Limb (tissue), 2 donors: Measurements from ENCODE around the gene TTLL12.

Experiments
- DNase-seq, 2 donors: peaks; one replicate each; pipeline ENCODE4 v3.0.0-alpha.2; 2016; ENCODE audit errors: extremely low spot score in 2 of 2

Gene TTLL12

GRCh38 chr22:43213962-43214361 lies 27.0 kb upstream of the TTLL12 start:
- no peak for DNase-seq

DNA sequence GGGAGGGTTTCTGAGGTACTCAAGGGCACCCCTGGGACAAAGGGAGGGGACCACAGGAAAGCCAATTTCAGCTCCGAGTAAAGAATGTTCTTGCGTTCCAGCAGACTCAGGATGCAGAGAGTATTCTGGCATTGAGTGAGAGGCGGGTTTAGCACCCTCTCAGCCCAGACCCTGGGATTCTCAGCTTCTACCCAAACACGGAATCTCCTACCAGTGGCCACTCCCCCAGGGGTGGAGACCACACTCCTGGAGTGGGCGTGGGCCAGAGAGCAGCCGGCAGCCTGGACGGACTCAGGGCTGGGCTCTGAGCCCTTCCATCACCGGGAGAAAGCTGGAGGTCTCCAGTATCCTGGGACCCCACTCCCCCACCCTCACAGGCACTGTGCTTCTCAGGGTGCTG lies 26.1 kb upstream of the TTLL12 start:
- peak in 1 of 2 donors; percentile 18 for DNase-seq

DNA sequence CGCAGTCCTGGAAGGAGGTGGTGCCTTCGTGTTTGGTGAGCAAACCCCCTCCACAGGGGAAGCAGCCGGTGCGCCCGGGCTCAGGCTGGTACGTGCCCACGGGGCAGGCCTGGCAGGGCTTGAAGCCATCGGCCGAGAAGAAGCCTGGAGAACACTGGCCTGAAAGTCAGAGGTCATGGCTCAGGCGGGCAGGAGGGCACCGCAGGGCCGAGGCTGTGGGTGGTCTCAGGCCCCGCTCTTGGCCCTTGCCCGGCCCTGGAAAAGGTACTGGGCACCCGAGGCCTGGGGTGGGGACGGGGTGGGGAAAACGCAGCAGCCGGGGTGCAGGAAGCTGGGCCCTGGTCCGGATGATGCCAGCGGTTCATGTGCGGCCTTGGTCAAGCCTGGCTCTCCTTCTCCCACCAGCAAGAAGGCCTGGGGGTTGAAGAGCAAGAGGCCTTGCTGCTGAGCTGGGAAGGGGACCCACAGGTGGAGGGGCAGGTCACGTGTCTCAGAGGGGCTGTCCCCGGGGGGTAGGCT lies 25.6 kb upstream of the TTLL12 start:
- no peak for DNase-seq

DNA sequence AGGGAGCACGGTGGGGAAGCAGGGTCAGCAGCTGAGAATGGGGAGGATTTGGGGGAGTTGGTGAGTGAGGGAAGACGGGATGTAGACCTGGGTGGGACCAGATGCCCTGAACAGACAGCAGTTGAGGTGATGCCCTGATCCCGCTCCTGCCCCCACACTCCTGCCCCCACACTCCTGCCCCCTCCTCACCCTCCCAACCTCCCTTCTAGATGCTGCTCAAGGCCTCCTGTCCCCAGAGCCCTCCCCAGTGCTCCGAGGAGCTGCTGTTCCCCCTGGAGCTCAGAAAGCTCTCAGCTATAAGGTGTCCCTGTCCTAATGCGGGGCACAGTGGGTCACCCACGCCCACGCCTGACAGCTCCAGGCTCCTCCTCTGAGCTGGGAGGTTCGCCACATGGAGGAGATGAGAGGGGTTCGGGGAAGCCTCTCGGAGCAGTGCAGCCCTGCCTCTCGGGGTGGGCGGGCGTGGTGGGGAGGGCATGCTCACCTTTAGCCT lies 25.1 kb upstream of the TTLL12 start:
- no peak for DNase-seq

DNA sequence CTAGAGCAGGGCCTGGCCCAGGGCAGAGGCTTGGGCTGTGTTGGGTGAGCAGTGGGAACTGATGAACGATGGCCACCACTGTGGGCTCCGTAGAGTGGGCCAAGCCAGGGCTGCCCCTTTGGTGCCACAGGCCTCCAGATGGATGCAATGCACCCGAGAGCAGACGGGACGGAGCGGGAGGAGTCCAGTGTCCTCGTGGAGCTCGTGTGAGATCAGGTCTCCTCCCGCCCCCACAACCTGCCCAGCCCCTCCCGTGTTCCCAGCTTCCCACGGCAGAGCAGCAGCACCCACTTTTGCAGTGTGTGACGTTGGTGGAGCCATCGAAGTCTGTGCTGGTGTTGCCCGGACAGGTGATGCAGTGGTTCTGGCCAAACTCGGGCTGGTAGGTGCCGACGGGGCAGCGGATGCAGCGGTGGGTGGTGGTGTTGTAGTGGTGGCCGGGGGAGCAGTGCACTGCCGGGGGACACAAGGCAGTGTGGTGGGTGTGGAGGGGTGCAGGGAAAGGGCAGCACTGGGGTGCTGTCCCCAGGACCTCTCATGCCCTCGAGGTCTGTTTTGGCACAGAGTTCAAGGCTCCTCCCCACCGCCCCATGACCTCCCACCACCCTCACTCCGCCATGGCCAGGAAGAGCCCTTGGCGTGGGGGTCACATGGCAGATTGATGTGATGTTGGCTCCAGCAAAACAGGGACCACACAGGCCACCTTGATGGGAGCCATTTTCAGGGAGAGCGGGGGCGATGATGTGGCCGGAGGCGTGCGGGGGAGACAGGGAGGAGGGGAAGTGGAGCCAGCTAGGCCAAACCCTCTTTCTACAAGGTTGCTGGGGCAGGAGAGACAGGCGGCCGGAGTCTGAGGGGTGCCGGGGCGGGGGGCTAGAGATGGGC lies 23.9 kb upstream of the TTLL12 start:
- DNase-seq, result no peak

GRCh38 chr22:43209971-43210370 lies 23.0 kb upstream of the TTLL12 start:
- no peak for DNase-seq

- DNase-seq, result no peak
These were observed 22.6 kb upstream of the TTLL12 start for GRCh38 chr22:43209523-43209890.

GRCh38 chr22:43208703-43209522 lies 22.0 kb upstream of the TTLL12 start:
- DNase-seq, result no peak

- no peak for DNase-seq
These were observed 21.1 kb upstream of the TTLL12 start for GRCh38 chr22:43207849-43208702.

GRCh38 chr22:43207386-43207785 lies 20.5 kb upstream of the TTLL12 start:
- DNase-seq, result no peak

DNA sequence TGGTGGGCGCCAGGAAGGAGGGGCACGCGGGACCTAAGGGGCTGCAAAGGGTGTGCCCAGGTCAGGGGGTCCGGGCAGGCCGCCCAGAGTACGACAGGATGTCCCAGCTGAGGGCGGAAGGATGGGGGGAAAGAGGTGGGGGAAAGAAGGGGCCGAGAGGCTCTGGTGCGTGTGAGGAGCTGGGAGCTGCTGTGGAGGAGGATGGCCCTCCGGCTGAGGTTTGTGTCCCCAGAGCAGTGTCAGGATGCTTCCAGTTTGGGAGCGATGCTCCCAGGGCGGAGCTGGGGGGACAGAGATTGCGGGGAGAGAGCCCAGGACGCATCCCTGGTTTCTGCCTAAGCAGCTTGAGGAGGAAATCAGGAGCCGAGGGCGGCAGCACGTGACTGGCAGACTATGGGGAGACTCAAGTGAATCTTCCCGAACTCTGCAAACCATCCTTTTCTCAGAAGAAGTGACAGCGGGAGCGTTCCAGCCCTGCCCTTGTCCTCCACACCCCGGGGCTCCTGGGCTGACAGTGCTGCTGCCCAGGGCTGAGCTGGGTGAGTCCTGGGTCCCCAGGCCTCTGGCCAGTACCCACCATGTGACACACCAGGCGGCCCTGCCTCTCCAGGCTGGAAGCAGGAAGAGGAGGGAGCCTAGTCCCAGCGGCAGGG lies 19.7 kb upstream of the TTLL12 start:
- DNase-seq, result no peak

- DNase-seq, result no peak
These were observed 19.0 kb upstream of the TTLL12 start for GRCh38 chr22:43205748-43206508.

DNA sequence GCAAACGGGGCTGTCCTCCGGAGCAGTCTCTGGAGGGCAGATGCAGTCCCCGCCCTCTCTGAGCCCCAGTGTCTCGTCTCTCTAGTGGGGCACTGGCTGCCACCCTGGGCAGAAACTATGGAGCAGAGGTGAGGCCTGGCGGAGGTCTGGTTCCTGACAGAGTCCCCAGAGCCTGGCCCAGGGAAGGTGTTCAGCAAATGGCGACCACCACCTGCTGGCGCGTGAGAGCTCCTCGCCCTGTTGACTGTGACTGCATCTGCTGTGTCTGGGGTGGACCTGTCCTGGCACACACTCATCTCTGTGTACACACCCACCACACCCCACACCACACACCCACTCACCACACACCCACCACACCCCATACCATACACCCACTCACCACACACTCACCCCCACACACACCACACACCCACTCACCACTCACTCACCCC lies 18.3 kb upstream of the TTLL12 start:
- no peak for DNase-seq

DNA sequence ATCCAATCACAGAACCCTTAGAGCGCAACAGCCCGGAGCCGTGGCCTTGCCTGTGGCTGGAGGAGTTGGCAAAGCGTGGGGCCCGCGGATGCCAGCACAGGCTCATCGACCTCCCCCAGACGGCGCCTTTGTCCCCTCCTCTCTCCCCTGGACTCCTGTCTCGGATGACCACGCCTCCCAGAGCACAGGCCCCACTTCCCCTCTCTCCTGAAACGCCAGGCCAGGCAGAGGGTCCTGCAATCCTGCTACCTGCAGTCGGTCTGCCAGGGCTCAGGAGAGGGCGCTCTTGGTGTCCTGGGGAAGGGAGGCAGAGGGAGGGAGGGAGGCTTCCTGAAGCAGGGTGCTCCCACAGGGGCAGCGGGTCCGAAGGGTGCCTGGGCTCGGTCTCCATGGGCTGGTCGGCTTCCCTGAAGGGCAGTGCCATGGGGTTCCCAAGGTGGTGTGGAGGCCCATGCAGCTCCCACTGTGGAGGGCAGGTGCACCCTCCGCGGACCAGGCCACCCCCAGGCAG lies 16.6 kb upstream of the TTLL12 start:
- DNase-seq, result no peak

- no peak for DNase-seq
These were observed 15.9 kb upstream of the TTLL12 start for GRCh38 chr22:43202756-43203410.

DNA sequence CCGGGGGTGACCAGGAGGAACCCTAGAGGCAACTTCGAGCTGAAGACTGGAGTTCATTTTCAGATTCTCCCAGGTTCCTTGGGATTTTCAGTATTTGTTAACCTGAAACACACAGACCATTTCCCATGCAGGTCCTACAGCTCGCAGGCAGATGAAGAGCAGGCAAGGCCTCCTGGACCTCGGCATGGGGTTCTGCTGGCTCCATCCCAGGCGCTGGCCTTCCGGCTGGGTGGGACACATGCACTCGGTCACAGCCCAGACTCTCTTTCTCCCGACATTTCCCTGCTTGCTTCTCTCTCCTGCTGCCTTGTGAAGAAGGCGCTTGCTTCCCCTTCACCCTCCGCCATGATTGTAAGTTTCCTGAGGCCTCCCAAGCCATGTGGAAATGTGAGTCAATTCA lies 15.4 kb upstream of the TTLL12 start:
- no peak for DNase-seq

- no peak for DNase-seq
These were observed 14.7 kb upstream of the TTLL12 start for GRCh38 chr22:43201486-43202219.

DNA sequence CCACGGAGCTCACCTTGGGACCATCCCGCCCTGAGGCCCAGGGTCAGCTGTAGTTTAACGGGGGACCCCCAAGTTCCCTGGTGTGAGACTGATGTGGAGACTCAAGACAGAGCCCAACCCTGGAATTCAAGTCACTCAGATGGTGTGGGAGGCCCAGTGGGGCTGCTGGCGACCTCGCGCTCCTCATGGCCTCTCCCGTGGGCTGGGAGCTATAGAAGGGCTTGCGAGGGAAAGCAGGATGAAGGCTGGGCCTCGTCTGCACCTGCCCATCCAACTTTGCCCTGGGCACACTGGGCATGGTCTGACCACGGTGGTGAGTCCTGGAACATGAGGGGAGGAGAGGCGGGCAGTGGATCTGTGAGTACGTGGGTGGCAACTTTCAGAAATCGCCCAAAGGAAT lies 13.6 kb upstream of the TTLL12 start:
- DNase-seq, result no peak

DNA sequence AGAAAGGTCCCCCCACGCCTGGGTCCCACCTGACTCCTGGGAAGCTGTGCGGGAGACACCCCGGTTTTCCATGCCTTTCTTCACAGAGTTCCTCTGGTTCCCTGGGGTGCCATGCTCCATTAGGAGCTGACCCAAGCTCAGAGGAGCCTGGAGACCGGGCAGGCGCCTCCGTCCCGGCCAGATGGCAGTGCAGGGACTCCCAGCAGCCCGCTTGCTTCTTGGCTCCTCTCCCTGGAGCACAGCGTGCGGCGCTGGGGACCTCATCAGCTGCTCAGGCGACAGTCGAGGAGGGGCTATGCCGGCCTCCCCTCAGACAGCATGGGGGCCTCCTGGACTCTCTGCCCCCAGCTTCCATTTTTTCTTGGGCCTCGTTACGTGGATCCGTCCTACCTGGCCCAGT lies 13.1 kb upstream of the TTLL12 start:
- no peak for DNase-seq
